Measurements from ENCODE around the gene ZNF181. TPM values are rescaled to one million over a fixed set of nuclear protein-coding genes. Genes with fewer than 3 reads are reported as not detected.

The ZNF181 gene
- total and polyA plus RNA-seq, 2 donors from 2014 or later: 13.4 to 14.0 TPM

DNA sequence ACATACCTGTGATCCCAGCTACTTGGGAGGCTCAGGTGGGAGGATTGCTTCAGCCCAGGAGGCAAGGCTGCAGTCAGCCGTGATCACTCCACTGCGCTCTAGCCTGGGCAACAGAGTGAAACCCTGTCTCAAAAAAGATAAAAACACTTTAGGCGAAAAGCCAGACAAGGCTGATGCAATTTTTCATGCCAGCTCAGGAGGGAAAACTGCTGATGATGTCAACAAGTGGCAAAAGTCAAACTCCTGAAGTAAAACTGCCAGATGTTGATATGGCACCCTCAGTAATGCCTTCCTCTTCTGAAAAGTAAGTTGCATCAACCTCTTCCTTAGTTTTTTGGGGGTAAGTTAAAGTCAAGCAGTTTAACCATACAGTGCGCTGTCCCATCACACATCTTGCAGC is 23.4 kb downstream of the ZNF181 start:
- Histone ChIP-seq H3K4me3 (ENCODE audit: low read length in 3 of 3) (no peak overlapping the region), H3K4me1 (ENCODE audit: control insufficient read depth in 2 of 3, insufficient read depth in 2 of 3, low read depth in 1 of 3, low read length in 3 of 3) (no peaks in the 10 kb centered on the region), H3K27me3 (ENCODE audit: control insufficient read depth, insufficient read depth, low read length) (no peaks in the 10 kb centered on the region), H3K9ac (ENCODE audit: low read length in 3 of 3) (no peak overlapping the region), H3K9me3 (ENCODE audit: control insufficient read depth in 2 of 3, insufficient read depth in 1 of 3, low read length in 3 of 3) (peaks cover 6 to 81% (median 46%) of the 10 kb centered on the region in 3 donors), H3K27ac (ENCODE audit: low read depth in 2 of 2, low read length in 2 of 2) (no peak overlapping the region), H3K36me3 (ENCODE audit: control insufficient read depth in 2 of 3, insufficient read depth in 3 of 3, low read length in 3 of 3) (peaks cover 5 to 16% (median 10%) of the 10 kb centered on the region in 3 donors)
- no peak for TF ChIP-seq CTCF (IDR thresholded peaks at IDR 0.05; ENCODE audit: borderline replicate concordance, extremely low read depth, insufficient read depth)
- DNase-seq: no peak
- intact Hi-C loops (cut with DNase I): no loop called here
- no peak for FAIRE-seq

DNA sequence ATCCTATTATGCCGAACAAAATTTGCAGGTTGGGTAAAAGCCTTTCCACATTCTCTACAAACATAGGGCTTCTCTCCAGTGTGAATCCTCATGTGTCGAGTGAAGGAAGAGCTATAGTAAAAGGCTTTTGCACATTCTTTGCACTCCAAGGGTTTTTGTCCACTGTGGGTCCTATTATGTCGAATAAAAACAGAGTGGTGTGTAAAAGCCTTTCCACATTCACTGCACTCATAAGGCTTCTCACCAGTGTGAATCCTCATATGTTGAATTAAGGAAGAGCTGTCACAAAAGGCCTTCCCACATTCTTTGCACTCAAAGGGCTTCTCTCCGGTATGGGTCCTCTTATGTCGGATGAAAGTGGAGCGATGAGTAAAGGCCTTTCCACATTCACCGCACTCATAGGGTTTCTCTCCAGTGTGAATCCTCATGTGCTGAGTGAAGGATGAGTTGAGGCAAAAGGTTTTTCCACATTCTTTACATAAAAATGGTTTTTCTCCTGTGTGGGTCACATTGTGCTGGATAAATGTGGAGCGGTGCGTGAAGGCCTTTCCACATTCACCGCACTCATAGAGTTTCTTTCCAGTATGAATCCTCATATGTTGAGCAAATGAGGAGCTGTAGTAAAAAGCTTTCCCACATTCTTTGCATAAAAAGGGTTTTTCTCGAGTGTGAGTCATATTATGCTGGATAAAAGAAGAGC is 25.3 kb downstream of the ZNF181 start:
- no peak for DNase-seq
- FAIRE-seq: no peak
- peak overlapping the region in 1 of 3 donors; percentile 18 for H3K4me3 ChIP-seq (ENCODE audit: low read length in 3 of 3)
- H3K27ac ChIP-seq (ENCODE audit: low read depth in 2 of 2, low read length in 2 of 2): no peak overlapping the region
- H3K4me1 ChIP-seq (ENCODE audit: control insufficient read depth in 2 of 3, insufficient read depth in 2 of 3, low read depth in 1 of 3, low read length in 3 of 3): no peaks in the 10 kb centered on the region
- no peak for TF ChIP-seq CTCF (IDR thresholded peaks at IDR 0.05; ENCODE audit: borderline replicate concordance, extremely low read depth, insufficient read depth)
- no peaks in the 10 kb centered on the region for H3K27me3 ChIP-seq (ENCODE audit: control insufficient read depth, insufficient read depth, low read length)
- H3K36me3 ChIP-seq (ENCODE audit: control insufficient read depth in 2 of 3, insufficient read depth in 3 of 3, low read length in 3 of 3): peaks cover 8 to 31% (median 14%) of the 10 kb centered on the region in 3 donors
- peaks cover 10 to 82% (median 49%) of the 10 kb centered on the region in 3 donors for H3K9me3 ChIP-seq (ENCODE audit: control insufficient read depth in 2 of 3, insufficient read depth in 1 of 3, low read length in 3 of 3)
- intact Hi-C loops (cut with DNase I): no loop called here
- H3K9ac ChIP-seq (ENCODE audit: low read length in 3 of 3): no peak overlapping the region

- Histone ChIP-seq H3K4me1 (ENCODE audit: control insufficient read depth in 2 of 3, insufficient read depth in 2 of 3, low read depth in 1 of 3, low read length in 3 of 3) (no peaks in the 10 kb centered on the region), H3K36me3 (ENCODE audit: control insufficient read depth in 2 of 3, insufficient read depth in 3 of 3, low read length in 3 of 3) (peaks cover 22 to 55% (median 37%) of the 10 kb centered on the region in 3 donors), H3K4me3 (ENCODE audit: low read length in 3 of 3) (peak overlapping the region in 1 of 3 donors; percentile 13), H3K9me3 (ENCODE audit: control insufficient read depth in 2 of 3, insufficient read depth in 1 of 3, low read length in 3 of 3) (peaks cover 8 to 26% (median 18%) of the 10 kb centered on the region in 3 donors), H3K27me3 (ENCODE audit: control insufficient read depth, insufficient read depth, low read length) (no peaks in the 10 kb centered on the region), H3K27ac (ENCODE audit: low read depth in 2 of 2, low read length in 2 of 2) (no peak overlapping the region), H3K9ac (ENCODE audit: low read length in 3 of 3) (no peak overlapping the region)
- intact Hi-C loops (cut with DNase I): no loop called here
- TF ChIP-seq CTCF (IDR thresholded peaks at IDR 0.05; ENCODE audit: borderline replicate concordance, extremely low read depth, insufficient read depth): no peak
- no peak for FAIRE-seq
- no peak for DNase-seq
Observed at GRCh38 chr19:34766386-34766785, 32.3 kb downstream of the ZNF181 start.
